Stimulated activated CD8-positive, alpha-beta memory T cell treated with anti-CD3 and anti-CD28 coated beads, Interleukin-12 subunit alpha, Interleukin-12 subunit beta, amount 100 ng/mL, for 24 hours (primary cell): ENCODE measurements around the gene SYT6.

ENCODE experiments used
- DNase-seq: peaks from one replicate; pipeline ENCODE4 v3.0.0-alpha.2; 2020; ENCODE audit errors: extremely low read depth

The SYT6 gene

GRCh38 chr1:114117654-114118053, 36.0 kb downstream of the SYT6 start:
- no peak for DNase-seq

GRCh38 chr1:114116086-114116485, 37.6 kb downstream of the SYT6 start:
- no peak for DNase-seq

- DNase-seq = no peak
These were observed 39.2 kb downstream of the SYT6 start for GRCh38 chr1:114114185-114115094.

- no peak for DNase-seq
These were observed 40.1 kb downstream of the SYT6 start for GRCh38 chr1:114113411-114114184.

- no peak for DNase-seq
These were observed 40.9 kb downstream of the SYT6 start for GRCh38 chr1:114112775-114113174.

GRCh38 chr1:114111731-114112641, 41.7 kb downstream of the SYT6 start:
- DNase-seq = no peak

GRCh38 chr1:114109981-114110380, 43.7 kb downstream of the SYT6 start:
- DNase-seq = no peak

- DNase-seq = no peak
These were observed 44.9 kb downstream of the SYT6 start for GRCh38 chr1:114108751-114109255.

- DNase-seq = no peak
These were observed 45.9 kb downstream of the SYT6 start for GRCh38 chr1:114107474-114108435.

- DNase-seq = no peak
These were observed 48.2 kb downstream of the SYT6 start for GRCh38 chr1:114105421-114105979.

- no peak for DNase-seq
These were observed 48.7 kb downstream of the SYT6 start for GRCh38 chr1:114104949-114105348.

GRCh38 chr1:114103992-114104391, 49.7 kb downstream of the SYT6 start:
- DNase-seq = no peak

GRCh38 chr1:114102136-114102535, 51.5 kb downstream of the SYT6 start:
- DNase-seq = no peak

- DNase-seq = no peak
These were observed 53.5 kb downstream of the SYT6 start for GRCh38 chr1:114100148-114100547.

- DNase-seq = no peak
These were observed 54.4 kb downstream of the SYT6 start for GRCh38 chr1:114099268-114099667.

GRCh38 chr1:114097109-114097508, 56.6 kb downstream of the SYT6 start:
- no peak for DNase-seq

GRCh38 chr1:114094675-114095074, 59.0 kb downstream of the SYT6 start:
- DNase-seq = no peak

- DNase-seq = no peak
These were observed 59.4 kb downstream of the SYT6 start for GRCh38 chr1:114094363-114094634.

- DNase-seq = no peak
These were observed 59.9 kb downstream of the SYT6 start for GRCh38 chr1:114093624-114094362.
